Vagina (tissue), 2 donors: Measurements from ENCODE around the gene GPC5. TPM values are rescaled to one million over a fixed set of nuclear protein-coding genes. Genes with fewer than 3 reads are reported as not detected.

Experiments
- DNase-seq, 2 donors: peaks; one replicate each; pipeline ENCODE4 v3.0.0-alpha.2; 2017; ENCODE audit errors: extremely low spot score in 2 of 2
- H3K27ac ChIP-seq: fragments of 200-600 bp; sonication (generic); one replicate; pipeline ENCODE4 v1.5.1; 2019
- H3K27me3 ChIP-seq: fragments of 200-600 bp; sonication (generic); one replicate; pipeline ENCODE4 v1.5.1; 2019
- H3K36me3 ChIP-seq, 2 donors: fragments of 200-600 bp; sonication (generic); one replicate each; pipeline ENCODE4 v1.5.1; 2017 to 2019
- H3K4me1 ChIP-seq: fragments of 200-600 bp; sonication (generic); one replicate; pipeline ENCODE4 v1.5.1; 2019
- H3K4me3 ChIP-seq, 2 donors: fragments of 200-600 bp; sonication (generic); 1 replicate in 1 of 2; 2 replicates in 1 of 2; pipeline ENCODE4 v1.5.1; 2016 to 2019
- H3K9me3 ChIP-seq: fragments of 200-600 bp; sonication (generic); one replicate; pipeline ENCODE4 v1.5.1; 2019
- CTCF ChIP-seq, 3 experiments: fragments of 450-650 bp in 2 of 3; fragments of 200-600 bp in 1 of 3; sonication (generic) in 1 of 3; IDR thresholded peaks; one replicate each; pipeline ENCODE4 v1.5.1; 2017 to 2019; ENCODE audit warnings: antibody characterized with exemption in 3 of 3, mild to moderate bottlenecking in 2 of 3, moderate library complexity in 2 of 3
- POLR2A ChIP-seq, 2 donors: fragments of 450-650 bp; IDR thresholded peaks; one replicate each; pipeline ENCODE4 v1.6.1; 2017; ENCODE audit warnings: antibody characterized with exemption in 2 of 2, mild to moderate bottlenecking in 2 of 2, moderate library complexity in 2 of 2
- POLR2AphosphoS5 ChIP-seq, 2 donors: sonication (generic); formaldehyde crosslinking; IDR thresholded peaks; one replicate each; pipeline ENCODE4 v1.9.0; 2017; ENCODE audit warnings: antibody characterized with exemption in 2 of 2, mild to moderate bottlenecking in 2 of 2, low read depth in 1 of 2; ENCODE audit not compliant: insufficient read depth in 1 of 2
- intact Hi-C: fragments of 100-400 bp; cut with DNase I; formaldehyde crosslinking; loops from one replicate; pipeline ENCODE4 v1.15.1; 2023
- total RNA-seq: library from RNA; depleted of rRNA; stranded (reverse); fragments of >200 nt; gene quantifications from one replicate; pipeline ENCODE4 v1.2.3, GENCODE V29; 2016

Gene GPC5
- total RNA-seq, 1 donor from 2014 or later, result 1.7 TPM

GRCh38 chr13:91470681-91471080 is 72.3 kb downstream of the GPC5 start:
- Histone ChIP-seq H3K27me3 (no peaks in the 10 kb centered on the region), H3K4me1 (no peaks in the 10 kb centered on the region), H3K9me3 (no peaks in the 10 kb centered on the region), H3K4me3 (no peak overlapping the region), H3K36me3 (no peaks in the 10 kb centered on the region), H3K27ac (no peak overlapping the region)
- DNase-seq, result no peak
- TF ChIP-seq CTCF (IDR thresholded peaks at IDR 0.05) (no peak), POLR2AphosphoS5 (IDR thresholded peaks at IDR 0.05; ENCODE audit: insufficient read depth in 1 of 2, low read depth in 1 of 2) (no peak)
- intact Hi-C loops, result no loop called here

GRCh38 chr13:91482427-91482826 is 84.0 kb downstream of the GPC5 start:
- no peak for DNase-seq
- Histone ChIP-seq H3K4me1 (no peaks in the 10 kb centered on the region), H3K27ac (no peak overlapping the region), H3K9me3 (no peaks in the 10 kb centered on the region), H3K36me3 (no peaks in the 10 kb centered on the region), H3K4me3 (no peak overlapping the region), H3K27me3 (no peaks in the 10 kb centered on the region)
- no peak for TF ChIP-seq POLR2A (IDR thresholded peaks at IDR 0.05)
- TF ChIP-seq POLR2AphosphoS5 (IDR thresholded peaks at IDR 0.05; ENCODE audit: insufficient read depth in 1 of 2, low read depth in 1 of 2), result no peak
- no peak for TF ChIP-seq CTCF (IDR thresholded peaks at IDR 0.05)
- intact Hi-C loops, result no loop called here

- H3K4me1 ChIP-seq, result no peaks in the 10 kb centered on the region
- H3K4me3 ChIP-seq, result no peak overlapping the region
- no peaks in the 10 kb centered on the region for H3K36me3 ChIP-seq
- H3K27me3 ChIP-seq, result no peaks in the 10 kb centered on the region
- DNase-seq, result no peak
- intact Hi-C loops, result no loop called here
- TF ChIP-seq POLR2AphosphoS5 (IDR thresholded peaks at IDR 0.05; ENCODE audit: insufficient read depth in 1 of 2, low read depth in 1 of 2) (no peak), POLR2A (IDR thresholded peaks at IDR 0.05) (no peak), CTCF (IDR thresholded peaks at IDR 0.05) (no peak)
- no peak overlapping the region for H3K27ac ChIP-seq
- no peaks in the 10 kb centered on the region for H3K9me3 ChIP-seq
These were observed 93.6 kb downstream of the GPC5 start for GRCh38 chr13:91491980-91492379.

GRCh38 chr13:91493442-91493841 is 95.0 kb downstream of the GPC5 start:
- DNase-seq, result no peak
- Histone ChIP-seq H3K36me3 (no peaks in the 10 kb centered on the region), H3K27me3 (no peaks in the 10 kb centered on the region), H3K27ac (no peak overlapping the region), H3K4me1 (no peaks in the 10 kb centered on the region), H3K9me3 (no peaks in the 10 kb centered on the region), H3K4me3 (no peak overlapping the region)
- TF ChIP-seq CTCF (IDR thresholded peaks at IDR 0.05), result no peak
- no peak for TF ChIP-seq POLR2AphosphoS5 (IDR thresholded peaks at IDR 0.05; ENCODE audit: insufficient read depth in 1 of 2, low read depth in 1 of 2)
- TF ChIP-seq POLR2A (IDR thresholded peaks at IDR 0.05), result no peak
- intact Hi-C loops, result no loop called here

- H3K9me3 ChIP-seq, result no peaks in the 10 kb centered on the region
- no peaks in the 10 kb centered on the region for H3K27me3 ChIP-seq
- no peaks in the 10 kb centered on the region for H3K4me1 ChIP-seq
- H3K36me3 ChIP-seq, result no peaks in the 10 kb centered on the region
- intact Hi-C loops, result no loop called here
- DNase-seq, result no peak
- H3K27ac ChIP-seq, result no peak overlapping the region
- no peak overlapping the region for H3K4me3 ChIP-seq
- TF ChIP-seq POLR2AphosphoS5 (IDR thresholded peaks at IDR 0.05; ENCODE audit: insufficient read depth in 1 of 2, low read depth in 1 of 2), result no peak
- TF ChIP-seq CTCF (IDR thresholded peaks at IDR 0.05), result no peak
- no peak for TF ChIP-seq POLR2A (IDR thresholded peaks at IDR 0.05)
These were observed 99.9 kb downstream of the GPC5 start for GRCh38 chr13:91498298-91498697.
